HG02884 (cell line): ENCODE measurements around the gene FOXA3.
A peak's percentile ranks its signal among the peaks of the same experiment; 100 is the strongest.

Experiments used
- ATAC-seq: cut with Tn5 transposase; IDR thresholded peaks from one replicate; pipeline ENCODE4 v1.9.1; 2021; ENCODE audit warnings: mild to moderate bottlenecking, moderate library complexity; ENCODE audit not compliant: unreplicated experiment

FOXA3 gene

DNA sequence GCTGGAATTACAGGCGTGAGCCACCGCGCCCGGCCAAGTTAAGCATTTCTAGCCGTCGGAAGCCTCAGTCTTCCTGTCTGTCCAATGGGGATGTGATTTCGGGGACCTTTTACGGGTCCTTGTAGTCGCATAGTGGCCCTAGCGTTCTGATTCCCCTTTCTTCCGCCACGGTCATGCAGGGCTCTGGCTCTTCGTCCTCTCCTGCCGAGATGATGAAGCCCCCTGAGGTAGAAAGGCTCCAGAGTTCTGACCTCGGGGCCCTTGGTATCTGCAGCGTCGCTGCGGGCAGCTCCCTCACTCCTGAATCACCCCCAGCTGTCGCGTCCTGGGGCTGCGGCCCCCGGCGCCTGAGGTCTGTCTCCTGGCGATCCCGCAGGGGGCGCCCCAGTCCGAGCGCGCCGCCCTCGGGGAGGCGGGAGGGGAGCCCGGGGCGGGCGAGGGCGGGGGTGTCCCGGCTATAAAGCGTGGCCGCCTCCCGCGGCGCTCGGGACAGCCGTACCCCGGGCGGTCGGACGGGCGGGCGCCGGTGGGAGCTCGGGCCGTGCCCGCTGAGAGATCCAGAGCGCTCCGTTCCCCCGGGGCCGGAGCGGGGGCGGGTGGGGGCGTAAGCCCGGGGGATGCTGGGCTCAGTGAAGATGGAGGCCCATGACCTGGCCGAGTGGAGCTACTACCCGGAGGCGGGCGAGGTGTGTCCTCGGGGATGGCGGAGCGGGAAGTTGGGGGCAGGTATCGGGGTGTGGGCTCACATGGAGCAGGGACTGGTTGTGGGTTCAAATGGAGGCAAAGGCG, at the start of gene FOXA3:
FOXA3 (plus strand) TSS at position 487 of the 789 bp plus-strand sequence; CDS start at position 618, 131 bp downstream.
- no peak for ATAC-seq

DNA sequence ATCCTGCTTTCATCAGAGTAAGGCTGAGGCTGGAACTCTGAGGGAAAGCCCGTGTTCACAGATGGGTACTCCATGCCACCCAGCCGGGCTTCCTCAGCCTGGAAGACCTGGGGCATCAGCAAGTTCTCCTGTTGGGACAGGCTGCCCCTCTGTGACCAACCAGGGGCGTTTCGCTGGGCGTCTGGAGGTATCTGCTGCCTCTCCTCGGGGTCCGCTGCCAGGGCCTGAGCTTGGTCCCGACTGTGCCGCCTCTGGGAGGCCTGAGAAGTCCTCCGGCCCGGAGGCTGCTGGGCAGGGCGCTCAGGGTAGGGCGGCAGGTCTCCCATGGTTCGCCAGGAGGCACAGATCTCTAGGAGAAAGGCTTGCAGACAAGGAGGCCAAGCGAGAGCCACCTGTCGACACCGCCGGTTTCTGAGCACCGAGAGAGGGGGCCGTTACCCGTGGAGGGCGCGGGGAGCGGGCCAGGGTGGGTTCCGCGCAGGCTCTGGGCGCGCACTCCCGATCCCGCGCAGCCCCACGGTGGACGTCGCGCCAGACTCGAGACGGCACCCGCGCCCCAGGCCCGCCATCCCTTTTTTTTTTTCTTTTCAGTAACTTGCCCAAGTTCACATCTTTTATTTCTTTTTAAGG, 49.2 kb upstream of the FOXA3 start, which contains the start of gene RSPH6A:
RSPH6A (minus strand) TSS at position 458 of the 630 bp plus-strand sequence; CDS start at position 326, 132 bp downstream.
- no peak for ATAC-seq

DNA sequence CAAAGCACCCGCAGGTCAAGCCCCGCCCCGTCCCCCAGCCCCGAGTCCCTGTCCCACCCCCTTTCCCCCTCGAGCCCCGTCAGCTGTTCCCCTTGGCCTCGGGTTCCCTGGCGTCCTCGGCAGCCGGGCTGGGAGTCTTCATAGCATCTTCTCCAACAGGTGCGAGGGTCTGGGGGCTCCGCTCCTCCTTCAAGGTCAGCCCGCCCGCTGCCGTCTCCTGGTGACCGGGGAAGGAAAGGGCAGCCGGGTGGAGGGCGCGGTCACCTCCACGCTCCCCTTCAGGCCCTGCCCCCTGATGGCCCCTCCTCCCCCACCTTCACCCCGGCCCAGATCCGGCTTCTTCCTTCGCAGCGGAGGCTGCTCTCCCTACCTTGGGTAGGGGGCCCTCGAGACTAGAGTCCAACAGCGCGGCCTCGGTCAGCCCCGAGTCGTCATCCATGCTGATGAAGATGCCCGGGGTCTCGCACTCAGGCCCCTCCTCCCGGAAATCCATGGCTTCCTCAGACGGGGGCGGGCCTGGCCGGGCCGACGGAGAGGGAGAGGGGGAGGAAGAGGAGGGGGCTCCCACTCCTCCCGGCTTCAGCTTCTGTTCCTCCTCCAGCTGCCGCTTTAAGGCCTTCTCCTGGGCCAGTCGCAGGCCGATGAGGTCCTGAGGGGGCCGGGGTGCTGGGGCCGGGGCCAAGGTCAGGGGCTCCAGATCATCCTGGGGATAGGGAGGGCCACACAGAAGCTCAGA, 48.5 kb upstream of the FOXA3 start:
- no peak for ATAC-seq

DNA sequence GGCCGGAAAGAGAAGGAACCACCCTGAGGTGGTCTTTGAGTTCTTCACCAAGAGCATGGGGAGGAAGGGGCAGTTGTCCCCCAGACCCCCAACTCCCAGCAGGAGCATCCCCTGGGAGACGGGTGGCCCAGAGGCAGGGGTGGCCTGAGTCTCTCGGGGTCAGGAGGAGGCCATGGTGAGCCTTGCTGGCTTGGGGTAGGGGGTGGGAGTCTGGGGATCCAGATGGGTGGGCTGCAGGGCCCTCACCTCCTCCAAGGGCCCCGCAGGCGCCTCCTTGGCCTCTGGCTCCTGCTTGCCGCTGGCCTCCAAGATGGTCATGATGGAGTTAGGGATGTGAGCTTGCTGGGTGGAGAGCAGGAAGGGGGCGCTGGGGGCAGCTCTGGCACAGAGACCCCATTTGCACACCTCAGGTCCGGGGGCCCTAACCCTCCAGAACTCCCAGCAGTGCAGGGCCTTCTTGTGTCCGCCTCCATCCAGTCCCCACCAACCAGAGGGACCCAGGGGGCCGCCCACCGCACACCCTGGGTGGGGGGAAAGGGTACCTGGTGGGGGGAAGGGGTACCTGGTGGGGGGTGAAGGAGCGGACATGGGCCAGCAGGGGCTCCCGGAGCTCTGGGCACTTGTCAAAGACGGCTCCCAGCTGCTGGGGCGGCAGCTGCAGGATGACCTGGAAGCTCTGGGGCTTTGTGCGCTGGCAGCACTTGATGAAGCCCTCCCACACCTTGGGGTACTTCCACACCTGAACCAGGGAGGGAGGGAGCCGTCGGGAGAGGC, 47.7 kb upstream of the FOXA3 start:
- ATAC-seq, result no peak

DNA sequence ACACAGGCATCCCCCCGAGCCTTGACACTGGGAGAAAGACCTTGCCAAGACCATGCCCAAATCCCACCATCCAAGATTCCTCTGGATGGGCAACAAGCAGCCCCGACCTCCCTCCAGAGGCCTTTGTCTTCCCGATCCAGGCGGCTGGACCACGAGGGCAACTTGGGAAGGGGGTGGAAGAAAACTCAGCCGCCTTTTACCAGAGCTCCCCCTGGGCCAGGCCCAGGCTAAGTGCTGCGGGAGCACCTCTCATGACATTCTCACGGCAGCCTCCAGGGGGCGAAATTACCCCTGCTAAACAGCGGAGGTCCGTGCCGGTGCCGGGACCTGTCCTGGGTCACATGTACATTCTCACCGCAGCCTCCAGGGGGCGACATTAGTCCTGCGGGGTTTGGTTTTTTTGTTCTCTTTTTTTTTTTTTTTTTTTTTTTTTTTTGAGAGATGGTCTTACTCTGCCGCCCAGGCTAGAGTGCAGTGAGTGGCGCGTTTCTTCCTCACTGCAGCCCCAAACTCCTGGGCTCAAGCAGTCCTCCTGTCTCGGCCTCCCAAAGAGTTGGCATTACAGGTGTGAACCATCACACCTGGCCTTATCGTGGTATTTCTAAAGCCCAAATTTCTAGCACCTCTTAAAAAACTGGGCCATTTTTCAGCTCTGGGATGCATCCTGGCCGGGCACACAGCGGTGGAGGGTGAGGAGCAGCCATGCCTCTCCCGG, 47.0 kb upstream of the FOXA3 start:
- peak; percentile 79 for ATAC-seq

DNA sequence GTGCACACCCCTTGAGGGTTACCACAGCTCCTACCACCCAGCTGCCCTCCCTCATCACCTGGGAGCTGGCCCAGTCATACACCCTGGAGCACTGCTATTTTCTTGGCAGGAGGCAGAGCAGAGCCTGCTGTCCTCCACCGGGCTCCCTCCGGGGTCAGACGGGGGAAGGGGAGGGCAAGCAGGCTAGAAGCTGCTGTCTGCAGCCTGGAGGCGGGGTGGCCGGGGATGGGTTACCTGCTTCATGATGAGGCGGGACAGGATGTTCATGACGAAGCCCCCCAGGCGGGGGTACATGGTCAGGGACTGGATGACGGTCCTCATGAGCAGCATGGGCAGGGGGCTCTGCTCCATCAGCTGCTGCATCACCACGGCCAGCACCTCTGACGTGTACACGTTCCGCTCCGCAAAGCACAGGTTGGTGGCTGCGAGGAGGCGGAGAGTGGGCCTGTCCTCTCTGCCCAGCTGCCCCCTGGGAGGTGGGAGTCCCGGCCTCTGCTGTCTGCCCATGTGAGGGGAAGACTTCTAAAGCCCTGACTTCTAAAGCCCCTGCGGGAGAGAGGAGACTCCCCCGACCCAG, 46.3 kb upstream of the FOXA3 start:
- no peak for ATAC-seq

DNA sequence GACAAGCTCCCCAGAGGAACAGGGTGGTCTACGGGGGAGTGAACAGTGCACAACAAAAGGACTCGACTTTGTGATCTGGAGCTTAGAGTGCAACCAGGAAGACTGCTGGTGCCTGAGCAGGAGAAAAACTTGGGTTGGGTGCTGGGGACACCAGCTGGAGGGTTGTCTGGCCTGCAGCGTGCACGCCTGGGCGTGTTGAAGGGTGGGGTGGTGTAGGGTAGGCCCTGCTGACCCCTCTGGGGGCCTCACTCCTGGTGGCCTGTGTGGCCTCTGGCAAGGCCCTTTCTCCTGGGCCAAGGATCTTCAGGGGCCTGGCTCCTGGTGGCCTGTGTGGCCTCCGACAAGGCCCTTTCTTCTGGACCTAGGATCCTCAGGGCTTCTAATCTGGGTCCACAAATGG, 44.4 kb upstream of the FOXA3 start:
- no peak for ATAC-seq

DNA sequence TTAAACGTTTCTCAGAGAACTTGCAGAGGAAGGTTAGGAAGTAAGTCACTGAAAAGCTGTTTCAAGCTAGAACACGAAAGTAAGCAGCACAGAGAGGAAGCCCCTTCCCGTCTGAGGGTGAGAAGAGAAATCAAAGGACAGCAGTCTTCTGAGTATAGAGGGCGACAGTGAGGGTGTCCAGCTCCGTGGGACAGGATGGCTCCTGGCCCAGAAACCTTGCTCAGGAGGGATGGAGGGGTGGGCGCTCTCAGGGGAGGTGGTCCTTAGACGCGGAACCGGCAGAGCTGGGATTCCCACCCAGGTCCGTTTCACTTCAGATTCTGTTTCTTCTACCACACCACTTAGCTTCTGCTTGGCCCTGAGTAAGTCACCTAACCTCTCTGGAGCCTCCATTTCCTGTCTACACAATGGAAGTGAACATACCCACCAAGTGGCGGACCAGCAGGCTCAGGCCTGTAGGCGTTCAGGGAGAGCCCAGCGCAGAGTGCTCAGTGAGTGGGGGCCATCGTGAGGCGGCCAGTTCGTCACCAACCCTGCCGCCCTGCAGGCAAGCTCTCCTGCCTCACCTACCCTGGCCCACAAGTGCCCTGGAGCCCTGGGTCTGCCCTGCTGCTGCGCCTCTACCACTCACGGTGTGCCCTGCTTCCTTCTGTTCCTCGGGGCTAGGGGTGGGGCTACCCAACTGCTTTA, 43.6 kb upstream of the FOXA3 start:
- no peak for ATAC-seq

DNA sequence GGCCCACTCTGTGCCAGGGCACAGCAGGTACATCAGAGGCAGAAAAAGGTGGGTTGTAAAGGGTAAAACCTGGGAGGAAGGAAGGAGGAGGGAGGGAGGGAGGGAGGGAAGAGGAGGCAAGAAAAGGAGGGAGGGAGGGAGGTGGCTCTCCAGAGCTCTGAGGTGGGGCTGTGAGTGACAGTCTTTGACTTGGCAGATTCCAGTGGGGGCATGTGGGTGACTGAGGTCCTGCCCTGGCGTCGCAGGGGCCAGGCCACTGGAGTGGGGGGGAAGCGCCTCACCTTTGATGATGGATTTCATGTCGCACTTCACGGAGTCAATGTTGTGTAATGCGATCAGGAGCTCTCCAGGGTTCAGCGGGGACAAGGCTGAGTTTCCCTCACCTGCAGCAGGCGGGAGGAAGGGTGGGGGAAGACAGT, 43.0 kb upstream of the FOXA3 start:
- ATAC-seq, result no peak

DNA sequence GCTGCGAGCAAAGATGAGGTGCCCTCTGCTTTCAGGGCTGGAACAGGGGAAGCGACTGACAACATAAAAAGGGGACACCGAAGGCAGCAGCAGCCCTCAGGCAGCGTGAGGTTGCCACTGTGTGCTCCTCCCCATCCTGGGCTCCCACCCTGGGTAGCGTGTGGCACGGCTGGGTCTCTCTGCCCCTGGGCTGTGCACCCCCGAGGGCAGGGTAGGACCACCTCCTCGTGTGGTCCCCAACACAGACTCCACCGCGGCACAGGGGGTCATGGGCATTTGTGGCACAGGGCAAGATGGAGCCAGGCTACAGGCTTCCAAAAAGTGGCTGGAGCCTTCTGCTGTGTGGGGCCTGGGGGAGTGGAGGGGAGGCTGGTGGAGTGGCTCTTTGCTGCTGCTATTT, 42.6 kb upstream of the FOXA3 start:
- no peak for ATAC-seq

DNA sequence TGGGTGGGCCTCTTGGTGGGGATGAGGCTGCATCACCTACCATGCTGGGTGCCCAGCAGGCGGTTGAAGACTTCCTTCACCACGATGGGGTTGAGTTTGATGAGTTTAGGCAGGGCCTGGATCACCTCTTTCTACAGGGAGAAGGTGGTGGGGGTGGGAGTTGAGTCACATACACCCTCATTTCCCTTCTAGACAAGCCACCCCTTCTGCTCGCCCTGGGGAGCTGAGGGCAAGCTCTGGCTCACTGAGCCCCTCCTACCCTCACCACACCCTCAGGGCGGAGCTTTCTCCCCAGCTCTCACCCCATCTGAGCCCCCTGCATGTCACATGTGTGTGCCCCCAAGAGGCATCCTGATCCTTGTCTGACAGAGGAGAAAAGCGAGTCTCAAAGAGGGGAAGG, 41.4 kb upstream of the FOXA3 start:
- no peak for ATAC-seq

DNA sequence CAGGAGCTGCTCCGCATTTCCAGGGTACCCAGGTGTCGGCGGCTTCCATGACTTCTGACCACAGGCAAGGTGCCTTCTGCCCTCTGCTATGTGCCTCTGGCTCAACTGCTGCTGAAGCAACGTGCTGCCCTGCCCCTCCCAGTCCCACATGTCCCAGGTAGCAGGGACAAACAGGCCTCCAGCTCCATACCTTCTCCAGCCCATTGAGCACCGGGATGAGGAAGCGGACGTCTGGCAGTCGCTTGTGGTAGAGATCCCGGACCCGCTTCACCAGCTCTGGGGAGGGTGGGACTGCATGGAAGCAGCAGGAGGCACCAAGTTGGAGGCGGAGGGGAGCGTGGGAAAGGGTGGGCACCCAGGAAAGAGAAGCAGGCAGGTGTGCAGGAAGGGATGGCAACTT, 40.9 kb upstream of the FOXA3 start:
- no peak for ATAC-seq

DNA sequence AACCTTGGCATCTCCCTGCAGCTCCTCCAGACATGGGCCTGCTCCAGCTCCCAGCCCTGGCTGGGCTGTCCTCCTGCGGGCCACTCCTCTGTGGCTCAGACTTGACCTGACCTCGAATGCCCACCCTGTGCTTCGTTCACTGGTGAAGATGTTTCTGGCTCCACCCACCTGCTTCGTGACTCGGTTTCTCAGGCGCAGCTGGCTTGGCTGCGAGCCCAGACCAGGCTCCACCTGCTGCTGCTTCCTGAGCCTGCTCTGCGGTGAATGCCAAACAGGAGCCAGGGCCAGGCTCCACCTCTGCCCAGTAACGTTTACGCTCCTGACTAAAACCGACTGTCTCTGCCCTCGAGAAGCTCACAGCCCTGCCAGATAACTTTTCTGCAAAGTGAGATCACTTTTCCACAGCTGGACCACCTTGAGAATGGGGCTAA, 40.1 kb upstream of the FOXA3 start:
- no peak for ATAC-seq

DNA sequence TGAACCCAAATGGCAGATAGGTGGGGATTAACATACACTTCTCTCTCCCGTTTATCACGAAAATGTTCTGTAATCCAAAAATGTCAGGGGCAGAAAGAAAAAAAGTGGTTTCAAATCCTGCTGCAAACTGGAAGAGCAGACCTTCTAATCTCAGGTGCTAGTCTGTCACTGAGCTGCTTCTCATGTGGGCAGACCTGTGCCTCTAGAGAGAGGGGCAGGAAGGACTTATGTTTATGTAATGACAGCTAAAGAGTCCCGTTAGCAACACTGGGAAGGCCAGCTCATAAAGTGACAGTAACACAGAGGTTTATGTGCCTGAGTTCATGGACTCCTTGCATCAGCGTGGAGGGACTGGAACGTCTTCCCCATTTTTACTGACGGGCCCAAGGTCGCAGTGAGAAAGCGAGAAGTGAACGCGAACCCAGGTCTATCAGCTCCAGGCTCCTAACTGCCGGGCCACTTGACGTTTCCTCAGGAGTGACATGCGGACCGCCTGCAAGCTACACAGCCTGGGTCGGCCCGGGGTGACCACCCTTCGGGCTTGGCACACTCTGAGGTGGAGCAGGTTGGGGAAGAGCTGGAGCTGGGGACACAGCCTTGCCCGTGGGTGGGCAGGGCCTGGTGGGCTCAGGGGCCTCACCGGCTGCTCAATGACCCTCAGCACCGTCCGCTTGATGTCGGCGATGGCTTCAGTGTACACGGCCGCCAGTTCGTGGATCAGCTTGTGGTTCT, 39.4 kb upstream of the FOXA3 start:
- ATAC-seq, result no peak

DNA sequence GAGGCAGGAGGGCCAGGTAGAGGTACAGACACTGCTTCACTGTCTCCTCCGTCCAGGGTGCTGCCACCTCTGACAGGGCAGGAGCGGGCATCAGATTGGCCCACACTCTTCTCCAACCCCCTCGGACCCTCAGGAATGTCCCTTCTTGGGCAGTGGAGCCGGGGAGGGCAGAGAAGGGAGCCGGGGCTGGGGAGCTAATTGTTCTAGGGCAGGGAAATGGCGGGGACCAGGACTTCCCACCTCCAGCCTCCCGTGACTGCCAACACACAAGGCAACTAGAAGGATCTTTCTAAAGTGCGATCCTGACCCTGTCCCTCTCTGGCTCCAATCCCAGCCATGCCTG, 38.9 kb upstream of the FOXA3 start:
- ATAC-seq, result no peak

DNA sequence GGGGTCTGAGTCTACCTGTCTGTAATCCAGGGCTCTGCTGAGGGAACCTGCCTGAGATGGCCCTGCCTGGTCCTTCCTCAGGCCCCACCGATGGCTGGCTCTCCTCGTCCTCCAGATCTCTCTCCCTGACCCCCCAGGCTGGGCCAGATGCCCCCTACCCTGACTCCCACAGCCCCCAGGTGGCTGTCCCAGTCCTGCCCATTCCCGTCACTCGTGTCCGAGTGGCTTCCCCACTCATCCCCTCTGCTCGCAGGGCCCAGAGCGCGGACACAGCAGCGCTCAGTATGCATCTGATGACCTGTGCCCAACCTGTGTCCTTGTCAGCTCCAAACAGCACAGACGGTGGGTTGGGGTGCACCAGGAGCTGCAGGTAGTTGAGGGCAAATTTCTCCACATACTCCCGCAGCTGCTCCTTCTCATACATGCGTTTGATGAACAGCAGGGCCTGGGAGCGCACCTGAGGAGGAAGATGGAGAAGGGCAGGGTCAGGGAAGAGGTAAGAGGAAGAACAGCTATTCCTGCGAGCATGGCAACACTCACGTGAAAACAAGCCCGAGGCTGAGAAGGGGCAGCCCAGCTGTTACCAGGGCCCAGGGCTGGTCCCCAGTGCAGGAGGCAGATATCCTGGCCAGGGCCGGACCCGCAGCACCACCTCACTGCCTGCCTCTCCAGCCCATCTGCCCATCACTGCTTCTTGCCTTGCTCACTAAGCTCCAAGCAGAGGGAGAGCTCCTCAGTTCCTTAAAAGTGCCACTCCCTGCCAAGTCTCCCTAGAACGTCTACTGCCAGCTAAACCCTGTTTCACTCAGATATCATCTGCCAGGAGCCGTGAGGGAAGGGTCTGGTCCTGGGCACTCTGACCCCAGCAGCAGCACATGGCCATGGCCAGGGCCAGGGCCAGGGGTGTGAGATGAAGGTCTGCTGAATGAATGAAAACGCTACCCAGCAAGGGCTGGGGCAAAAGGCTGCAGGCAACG, 37.9 kb upstream of the FOXA3 start:
- no peak for ATAC-seq

DNA sequence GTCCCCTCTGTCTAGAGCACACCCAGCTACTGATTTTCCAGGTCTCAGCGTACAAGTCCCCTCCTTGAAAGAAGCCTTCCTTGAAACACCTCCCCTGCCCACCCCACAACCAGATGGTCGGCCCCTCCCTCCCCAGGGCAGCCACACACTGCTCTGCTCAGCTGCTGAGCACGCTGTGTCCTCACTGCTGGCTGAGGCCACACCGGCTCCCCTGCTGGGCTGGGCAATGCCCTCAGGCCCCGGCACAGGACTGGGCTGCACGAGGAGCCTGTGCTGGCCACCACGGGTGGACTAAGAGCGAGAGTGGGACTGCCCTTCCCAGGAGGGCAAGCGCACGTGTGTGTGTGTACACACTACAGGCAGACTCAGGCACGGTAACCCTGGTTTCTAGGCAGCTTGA, 37.2 kb upstream of the FOXA3 start:
- ATAC-seq, result no peak
